Stimulated activated CD8-positive, alpha-beta memory T cell treated with anti-CD3 and anti-CD28 coated beads, Interleukin-15, amount 100 ng/mL, for 48 hours (primary cell): ENCODE measurements around the gene ZBTB32.
"Not testable (repeated sequence)": the region's sequence is repeated elsewhere in the genome, so short reads cannot be mapped to it uniquely, and the experiment has no call there.

Experiments used
- DNase-seq, 2 donors: peaks; one replicate each; pipeline ENCODE4 v3.0.0-alpha.2; 2020; ENCODE audit warnings: low read depth in 2 of 2

The ZBTB32 gene

DNA sequence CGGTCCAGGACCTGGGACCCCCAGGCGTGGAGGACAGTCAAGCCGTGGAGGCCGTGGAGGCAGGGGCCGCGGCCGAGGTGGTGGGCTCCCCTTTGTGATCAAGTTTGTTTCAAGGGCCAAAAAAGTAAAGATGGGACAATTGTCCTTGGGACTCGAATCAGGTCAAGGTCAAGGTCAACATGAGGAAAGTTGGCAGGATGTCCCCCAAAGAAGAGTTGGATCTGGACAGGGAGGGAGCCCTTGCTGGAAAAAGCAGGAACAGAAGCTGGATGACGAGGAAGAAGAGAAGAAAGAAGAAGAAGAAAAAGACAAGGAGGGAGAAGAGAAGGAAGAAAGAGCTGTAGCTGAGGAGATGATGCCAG lies 15.8 kb downstream of the ZBTB32 start:
- no peak for DNase-seq

- DNase-seq, result no peak
Observed at GRCh38 chr19:35720648-35721047, 16.3 kb downstream of the ZBTB32 start.

- DNase-seq, result no peak
Observed at GRCh38 chr19:35721374-35721773, 17.0 kb downstream of the ZBTB32 start.

GRCh38 chr19:35722461-35722860 lies 18.1 kb downstream of the ZBTB32 start:
- DNase-seq, result no peak

DNA sequence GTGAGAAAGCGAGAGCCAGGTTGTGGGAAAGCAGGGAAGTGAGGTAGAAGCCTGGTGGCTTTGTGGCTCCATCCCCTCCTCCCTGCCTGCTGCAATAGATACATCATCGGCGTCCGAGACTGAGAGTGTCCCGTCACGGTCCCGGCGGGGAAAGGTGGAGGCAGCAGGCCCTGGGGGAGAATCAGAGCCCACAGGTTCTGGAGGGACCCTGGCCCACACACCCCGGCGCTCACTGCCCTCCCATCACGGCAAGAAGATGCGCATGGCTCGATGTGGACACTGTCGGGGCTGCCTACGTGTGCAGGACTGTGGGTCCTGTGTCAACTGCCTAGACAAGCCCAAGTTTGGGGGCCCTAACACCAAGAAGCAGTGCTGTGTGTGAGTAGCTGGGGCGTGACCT lies 18.5 kb downstream of the ZBTB32 start:
- DNase-seq, result no peak

- DNase-seq, result no peak
Observed at GRCh38 chr19:35723671-35724070, 19.3 kb downstream of the ZBTB32 start.

DNA sequence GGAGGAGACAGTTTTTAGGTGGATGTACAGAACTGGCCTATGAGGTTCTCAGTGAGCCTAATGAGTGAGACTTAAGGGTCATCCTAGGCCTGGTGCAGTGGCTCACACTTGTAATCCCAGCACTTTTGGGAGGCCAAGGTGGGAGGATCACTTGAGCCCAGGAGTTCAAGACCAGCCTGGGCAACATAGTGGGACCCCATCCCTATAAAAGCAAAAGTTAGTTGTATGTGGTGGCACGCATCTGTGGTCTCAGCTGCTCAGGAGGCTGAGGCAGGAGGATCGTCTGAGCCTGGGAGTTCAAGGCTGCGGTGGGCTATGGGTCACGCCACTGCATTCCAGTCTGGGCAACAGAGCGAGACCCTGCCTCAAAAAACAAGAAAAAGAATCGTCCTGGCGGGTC lies 19.8 kb downstream of the ZBTB32 start:
- not testable (repeated sequence) for DNase-seq

GRCh38 chr19:35724560-35724959 lies 20.2 kb downstream of the ZBTB32 start:
- DNase-seq, result no peak

GRCh38 chr19:35725216-35725861 lies 21.0 kb downstream of the ZBTB32 start:
- no peak for DNase-seq

DNA sequence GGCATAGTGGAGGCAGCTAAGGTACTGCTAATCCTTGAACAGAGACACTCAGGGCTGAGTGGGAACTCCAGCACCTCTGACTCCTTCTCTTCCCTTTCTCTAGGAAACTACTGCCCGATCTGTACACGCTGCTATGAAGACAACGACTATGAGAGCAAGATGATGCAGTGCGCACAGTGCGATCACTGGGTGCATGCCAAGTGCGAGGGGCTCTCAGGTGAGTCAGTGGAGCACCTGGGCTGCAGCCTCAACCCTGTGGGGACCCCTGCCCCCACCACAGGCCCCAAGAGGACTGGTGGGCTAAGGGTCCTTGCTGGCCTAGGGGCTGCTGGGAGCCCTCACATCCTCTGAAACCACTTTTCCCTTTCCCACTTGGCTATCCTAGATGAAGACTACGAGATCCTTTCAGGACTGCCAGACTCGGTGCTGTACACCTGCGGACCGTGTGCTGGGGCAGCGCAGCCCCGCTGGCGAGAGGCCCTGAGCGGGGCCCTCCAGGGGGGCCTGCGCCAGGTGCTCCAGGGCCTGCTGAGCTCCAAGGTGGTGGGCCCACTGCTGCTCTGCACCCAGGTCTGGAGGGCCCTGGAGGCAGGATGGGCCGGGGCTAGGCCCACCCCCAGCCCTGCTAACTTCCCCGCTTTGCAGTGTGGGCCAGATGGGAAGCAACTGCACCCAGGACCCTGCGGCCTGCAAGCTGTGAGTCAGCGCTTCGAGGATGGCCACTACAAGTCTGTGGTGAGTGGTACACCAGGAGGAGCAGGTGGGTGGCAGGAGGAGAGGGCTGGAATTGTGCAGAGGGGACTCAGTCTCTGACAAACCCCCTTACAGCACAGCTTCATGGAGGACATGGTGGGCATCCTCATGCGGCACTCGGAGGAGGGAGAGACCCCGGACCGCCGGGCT lies 22.9 kb downstream of the ZBTB32 start:
- DNase-seq, result no peak

GRCh38 chr19:35727956-35728706 lies 23.8 kb downstream of the ZBTB32 start:
- DNase-seq, result no peak

DNA sequence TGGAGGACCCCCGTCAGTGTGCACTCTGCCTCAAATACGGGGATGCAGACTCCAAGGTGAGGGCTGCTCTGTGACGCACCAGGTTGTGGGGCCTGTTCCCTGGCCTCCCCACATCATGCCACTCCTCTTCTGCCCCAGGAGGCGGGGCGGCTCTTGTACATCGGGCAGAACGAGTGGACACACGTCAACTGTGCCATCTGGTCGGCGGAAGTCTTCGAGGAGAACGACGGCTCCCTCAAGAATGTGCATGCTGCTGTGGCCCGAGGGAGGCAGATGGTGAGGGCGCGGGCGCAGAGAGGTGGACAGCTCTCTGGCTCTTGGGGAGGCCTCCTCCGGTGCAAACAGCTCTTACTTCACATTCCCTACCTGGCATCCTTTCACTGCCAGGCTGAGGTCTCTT lies 24.7 kb downstream of the ZBTB32 start:
- no peak for DNase-seq

DNA sequence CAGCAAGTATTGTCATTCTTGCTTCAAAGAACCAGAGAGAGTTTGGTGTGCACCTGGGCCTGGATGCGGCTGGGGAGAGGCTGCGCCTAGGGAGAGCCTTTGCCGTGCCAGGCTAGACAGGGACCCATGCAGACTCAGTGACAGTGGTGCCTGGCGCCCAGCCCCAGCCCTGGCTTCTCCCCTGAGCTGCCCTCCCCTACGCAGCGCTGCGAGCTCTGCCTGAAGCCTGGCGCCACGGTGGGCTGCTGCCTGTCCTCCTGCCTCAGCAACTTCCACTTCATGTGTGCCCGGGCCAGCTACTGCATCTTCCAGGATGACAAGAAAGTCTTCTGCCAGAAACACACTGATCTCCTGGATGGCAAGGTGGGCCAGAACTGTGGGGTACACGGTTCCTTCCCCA lies 25.4 kb downstream of the ZBTB32 start:
- no peak for DNase-seq

DNA sequence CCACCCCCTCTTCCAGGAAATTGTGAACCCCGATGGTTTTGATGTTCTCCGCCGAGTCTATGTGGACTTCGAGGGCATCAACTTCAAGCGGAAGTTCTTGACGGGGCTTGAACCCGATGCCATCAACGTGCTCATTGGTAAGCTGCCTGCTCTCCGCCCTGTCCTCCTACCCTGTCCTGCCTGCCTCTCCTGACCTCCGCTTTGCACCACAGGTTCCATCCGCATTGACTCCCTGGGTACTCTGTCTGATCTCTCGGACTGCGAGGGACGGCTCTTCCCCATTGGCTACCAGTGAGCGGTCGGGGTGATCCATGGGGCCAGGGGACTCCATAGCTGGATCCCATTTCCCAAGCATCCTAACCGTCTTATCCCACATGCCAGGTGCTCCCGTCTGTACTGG lies 26.0 kb downstream of the ZBTB32 start:
- DNase-seq, result no peak

GRCh38 chr19:35731353-35731752 lies 27.0 kb downstream of the ZBTB32 start:
- DNase-seq, result no peak

DNA sequence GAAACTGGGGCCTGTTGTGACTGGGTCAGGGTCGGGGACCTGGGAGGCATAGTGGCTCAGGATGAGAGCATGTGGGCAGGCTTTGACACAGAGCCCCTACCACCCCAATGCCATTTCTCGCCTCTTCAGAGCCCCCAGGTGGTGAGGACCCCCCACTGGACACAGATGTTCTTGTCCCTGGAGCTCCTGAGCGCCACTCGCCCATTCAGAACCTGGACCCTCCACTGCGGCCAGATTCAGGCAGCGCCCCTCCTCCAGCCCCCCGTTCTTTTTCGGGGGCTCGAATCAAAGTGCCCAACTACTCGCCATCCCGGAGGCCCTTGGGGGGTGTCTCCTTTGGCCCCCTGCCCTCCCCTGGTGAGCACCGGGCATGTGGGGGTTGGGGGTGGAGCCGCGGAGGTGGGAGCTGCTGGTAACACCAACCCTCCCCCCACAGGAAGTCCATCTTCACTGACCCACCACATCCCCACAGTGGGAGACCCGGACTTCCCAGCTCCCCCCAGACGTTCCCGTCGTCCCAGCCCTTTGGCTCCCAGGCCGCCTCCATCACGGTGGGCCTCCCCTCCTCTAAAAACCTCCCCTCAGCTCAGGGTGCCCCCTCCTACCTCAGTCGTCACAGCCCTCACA lies 27.5 kb downstream of the ZBTB32 start:
- no peak for DNase-seq

- no peak for DNase-seq
Observed at GRCh38 chr19:35732540-35733179, 28.3 kb downstream of the ZBTB32 start.

DNA sequence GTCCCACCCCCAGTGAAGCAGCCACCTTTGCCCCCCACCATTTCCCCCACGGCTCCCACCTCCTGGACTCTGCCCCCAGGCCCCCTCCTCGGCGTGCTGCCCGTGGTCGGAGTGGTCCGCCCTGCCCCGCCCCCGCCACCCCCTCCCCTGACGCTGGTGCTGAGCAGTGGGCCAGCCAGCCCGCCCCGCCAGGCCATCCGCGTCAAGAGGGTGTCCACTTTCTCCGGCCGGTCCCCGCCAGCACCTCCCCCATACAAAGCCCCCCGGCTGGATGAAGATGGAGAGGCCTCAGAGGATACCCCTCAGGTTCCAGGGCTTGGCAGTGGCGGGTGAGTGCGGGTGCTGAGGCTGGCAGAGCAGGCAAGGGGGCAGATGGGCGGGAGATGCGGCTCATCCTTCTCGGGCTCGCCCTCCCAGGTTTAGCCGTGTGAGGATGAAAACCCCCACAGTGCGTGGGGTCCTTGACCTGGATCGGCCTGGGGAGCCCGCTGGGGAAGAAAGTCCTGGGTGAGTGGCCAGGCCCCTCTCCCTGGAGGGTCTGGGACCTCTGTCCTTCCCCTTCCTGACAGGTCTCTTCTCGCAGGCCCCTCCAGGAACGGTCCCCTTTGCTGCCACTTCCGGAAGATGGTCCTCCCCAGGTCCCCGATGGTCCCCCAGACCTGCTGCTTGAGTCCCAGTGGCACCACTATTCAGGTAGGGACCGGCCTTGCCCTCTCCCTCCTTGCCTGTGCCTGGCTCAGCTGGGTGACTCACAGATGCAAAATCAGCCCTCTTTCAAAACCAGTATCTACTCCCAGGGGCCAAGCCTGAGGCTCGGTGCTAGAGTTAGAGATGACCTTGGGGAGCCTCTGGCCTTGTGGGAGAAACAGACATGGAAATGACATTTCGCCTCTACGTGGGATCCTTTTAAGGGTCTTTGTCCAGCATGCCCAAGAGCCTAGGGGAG lies 29.1 kb downstream of the ZBTB32 start:
- DNase-seq, result no peak

GRCh38 chr19:35734273-35734672 lies 29.9 kb downstream of the ZBTB32 start:
- DNase-seq, result no peak

- no peak for DNase-seq
Observed at GRCh38 chr19:35734889-35735288, 30.5 kb downstream of the ZBTB32 start.
